ENCODE data around the gene ZNF793.

Gene ZNF793

DNA sequence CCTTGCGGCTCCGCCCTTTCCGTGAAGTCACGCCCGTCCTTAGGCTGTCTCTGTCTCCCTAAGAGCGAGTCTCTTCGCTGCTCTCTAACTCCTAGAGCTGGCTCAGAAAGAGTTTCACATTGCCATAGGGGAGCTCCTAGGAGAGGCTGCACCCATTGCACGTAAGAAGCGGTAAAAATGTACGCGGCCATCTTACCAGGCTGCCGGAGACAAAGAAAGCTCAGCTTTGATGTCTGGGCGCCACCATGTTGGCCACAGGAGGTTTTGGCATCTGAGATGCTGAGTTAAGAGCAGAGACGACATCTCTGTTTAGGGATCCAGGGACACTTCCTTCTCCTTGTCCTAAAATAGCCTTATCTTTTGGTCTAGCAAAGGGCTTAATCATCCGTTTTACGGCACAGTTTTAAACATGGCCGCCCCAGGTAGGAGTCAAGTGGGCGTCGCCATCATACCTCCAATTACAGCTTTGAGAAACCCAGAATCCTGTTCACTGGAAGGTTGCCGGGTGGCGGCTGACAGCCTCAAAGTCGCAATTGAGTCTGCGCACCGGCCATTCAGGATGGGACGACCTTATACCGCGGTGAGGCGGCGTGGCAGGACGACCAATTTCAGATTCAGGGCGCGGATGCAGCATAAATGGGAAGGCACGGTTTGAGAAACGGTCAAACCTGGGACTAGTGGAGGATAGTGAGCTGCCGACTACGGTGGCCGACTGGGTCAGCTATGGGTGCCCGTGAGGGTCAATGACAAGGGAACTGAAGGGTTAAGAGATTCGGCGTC, at the start of gene ZNF793:
ZNF793 (plus strand) TSS at position 553 of the 780 bp plus-strand sequence. CDS start 16,501 bp downstream, outside the sequence.
- DNase-seq (ENCODE audit: low read depth) = peak; percentile 32

DNA sequence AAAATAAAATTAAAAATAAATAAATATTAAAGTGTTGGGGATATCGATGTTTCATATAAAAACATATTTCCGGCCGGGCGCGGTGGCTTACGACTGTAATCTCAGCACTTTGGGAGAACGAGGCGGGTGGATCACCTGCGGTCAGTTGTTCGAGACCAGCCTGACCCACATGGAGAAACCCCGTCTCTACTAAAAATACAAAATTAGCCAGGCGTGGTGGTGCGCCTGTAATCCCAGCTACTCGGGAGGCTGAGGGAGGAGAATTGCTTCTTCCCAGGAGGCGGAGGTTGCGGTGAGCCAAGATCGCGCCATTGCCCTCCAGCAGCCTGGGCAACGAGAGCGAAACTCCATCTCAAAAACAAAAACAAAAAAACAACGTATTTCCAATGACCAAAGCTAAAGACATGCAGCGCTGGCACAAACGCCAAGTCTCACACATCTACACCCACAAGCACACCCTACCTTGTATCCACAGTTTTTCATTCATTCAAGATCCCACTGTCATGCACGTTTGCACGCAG, 40.4 kb upstream of the ZNF793 start:
- DNase-seq (ENCODE audit: low read depth) = no peak

DNA sequence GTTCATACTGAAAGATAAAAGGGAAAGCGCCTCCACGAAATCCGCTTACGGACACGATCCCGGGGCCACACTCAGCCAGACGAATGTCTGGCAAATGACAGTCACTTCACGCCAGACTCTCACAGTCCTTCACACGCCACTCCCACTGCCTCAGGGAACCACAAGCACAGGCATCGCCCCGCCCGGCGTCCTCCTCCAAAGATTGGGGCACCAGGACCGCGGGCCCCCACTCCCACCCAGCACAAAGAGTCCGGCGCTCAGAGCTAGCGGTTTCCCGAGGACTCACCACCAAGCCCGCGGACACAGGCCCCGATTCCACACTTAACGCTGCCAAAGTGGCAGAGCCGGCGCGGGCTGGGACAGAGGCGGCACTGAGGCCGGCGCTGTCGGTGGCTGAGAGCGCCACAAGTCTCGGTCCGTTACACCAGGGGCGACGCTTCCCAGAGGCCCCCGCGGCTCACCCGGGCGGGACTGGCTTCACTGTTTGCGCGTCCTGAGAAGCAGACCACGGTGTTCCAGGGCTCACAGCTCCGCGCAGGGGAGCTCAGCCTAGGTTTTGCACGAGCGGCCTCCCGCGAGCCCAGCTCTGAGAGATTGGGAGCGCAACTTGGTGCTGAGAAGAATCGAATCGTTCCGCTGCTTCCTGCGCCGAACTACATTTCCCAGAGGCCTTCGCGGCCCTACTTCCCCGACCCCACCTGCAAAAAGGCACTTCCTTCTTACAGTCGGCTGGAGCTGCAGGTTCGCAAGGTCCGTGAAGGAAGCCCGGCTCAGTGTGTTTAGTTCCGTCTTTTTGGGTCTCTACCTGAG, 39.7 kb upstream of the ZNF793 start, which contains the start of gene ZNF569:
ZNF569 (minus strand) TSS at position 647 of the 810 bp plus-strand sequence. CDS start 22,523 bp downstream, outside the sequence.
- DNase-seq (ENCODE audit: low read depth) = peak; percentile 89

DNA sequence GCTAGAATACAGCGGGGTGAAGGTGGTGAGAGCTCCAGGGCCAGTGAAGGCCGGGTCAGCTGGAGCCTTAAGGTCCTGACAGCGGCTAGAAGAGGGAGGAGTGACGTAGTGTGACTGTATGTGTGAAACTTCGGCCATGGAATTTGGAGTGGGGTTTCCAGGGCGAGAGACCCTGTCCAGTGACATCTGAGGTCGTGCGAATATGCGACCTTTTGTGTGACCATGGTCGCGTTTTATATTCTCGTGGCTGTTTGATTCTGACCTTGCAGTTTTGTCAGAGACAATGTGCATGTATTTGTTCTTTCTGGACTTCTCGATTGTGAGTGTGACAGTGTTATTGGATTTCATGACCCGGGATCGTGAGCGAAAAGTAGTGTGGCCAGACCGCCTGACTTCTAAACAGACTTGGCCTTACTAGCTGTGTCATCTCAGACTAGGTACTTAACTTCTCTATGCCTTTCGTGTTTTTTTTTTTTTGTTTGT, 39.1 kb upstream of the ZNF793 start:
- no peak for DNase-seq (ENCODE audit: low read depth)

DNA sequence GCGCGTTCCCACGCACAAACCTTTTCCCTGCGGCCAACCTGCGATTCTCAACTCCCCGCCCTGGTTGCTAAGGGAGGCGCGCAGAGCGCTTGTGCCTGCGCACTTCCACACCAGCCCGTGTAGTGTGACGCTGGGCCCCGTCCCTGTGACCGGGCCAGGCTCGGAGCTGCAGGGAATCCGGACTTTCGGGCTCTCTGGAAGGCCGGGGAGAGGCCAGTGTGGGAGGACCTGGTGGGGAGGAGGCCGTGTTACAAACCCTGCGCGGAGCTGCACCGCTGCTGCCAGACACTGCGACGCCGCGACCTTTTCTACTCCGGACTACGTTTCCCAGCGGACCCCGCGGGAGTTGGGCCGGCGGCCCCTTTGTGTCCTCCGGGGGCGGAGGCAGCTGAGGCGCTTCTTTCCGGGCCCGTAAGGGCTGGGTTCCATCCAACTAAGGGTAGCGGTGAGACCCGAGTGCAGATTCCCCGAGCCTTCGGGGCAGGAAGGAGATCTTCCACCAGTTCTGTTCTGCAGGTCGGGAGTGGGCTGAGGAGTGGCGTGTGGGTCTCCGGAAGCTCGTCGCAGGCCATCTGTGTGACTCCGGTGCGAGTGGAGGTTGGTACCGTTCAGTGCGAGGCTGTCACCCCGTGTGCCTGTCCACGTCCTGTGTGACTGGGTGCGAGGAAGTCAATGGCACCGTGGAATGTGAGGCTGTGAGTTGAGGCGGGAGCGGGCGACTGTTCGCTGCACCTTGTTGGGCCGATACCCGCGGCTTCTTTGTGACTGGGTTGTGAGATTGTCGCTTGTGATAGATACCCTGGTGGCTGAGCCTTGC, 37.6 kb upstream of the ZNF793 start, which contains the start of gene ZNF570:
ZNF570 (plus strand) TSS at position 396 of the 817 bp plus-strand sequence. CDS start 999 bp downstream, outside the sequence.
- DNase-seq (ENCODE audit: low read depth) = peak; percentile 76

DNA sequence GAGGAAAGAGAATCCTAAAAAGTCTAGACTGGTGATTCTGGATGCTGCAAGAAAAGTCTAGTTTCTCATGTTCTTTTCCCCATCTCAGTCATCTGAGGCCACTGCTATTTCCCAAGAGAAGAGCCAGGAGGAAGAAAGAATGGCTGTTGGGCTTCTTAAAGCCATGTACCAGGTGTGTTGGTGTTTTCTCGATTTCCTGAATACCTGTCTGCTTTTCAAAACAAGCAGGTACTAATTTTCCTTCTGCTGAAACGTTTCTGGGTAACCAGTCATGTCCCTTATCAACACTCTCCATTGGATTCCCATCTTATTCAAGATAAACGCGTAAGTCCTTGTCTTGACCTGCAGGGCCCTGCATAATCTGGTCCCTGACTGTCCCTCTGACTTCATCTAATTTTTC, 36.5 kb upstream of the ZNF793 start:
- no peak for DNase-seq (ENCODE audit: low read depth)

DNA sequence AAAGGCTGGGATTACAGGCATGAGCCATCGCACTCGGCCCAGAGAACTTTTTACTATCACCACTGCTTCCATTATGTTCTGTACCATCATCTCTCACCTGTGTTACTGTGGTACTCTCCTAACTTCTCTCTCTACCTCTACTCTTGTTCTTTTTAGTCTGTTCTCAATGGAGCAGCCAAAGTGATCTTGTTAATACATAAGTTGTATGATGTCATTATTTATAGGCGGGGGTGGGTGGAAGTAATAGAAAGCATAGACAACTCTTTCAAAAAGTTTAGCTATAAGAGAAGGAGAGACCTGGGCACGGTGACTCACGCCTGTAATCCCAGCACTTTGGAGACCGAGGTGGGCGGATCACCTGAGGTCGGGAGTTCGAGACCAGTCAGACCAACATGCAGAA, 34.6 kb upstream of the ZNF793 start:
- DNase-seq (ENCODE audit: low read depth) = no peak

DNA sequence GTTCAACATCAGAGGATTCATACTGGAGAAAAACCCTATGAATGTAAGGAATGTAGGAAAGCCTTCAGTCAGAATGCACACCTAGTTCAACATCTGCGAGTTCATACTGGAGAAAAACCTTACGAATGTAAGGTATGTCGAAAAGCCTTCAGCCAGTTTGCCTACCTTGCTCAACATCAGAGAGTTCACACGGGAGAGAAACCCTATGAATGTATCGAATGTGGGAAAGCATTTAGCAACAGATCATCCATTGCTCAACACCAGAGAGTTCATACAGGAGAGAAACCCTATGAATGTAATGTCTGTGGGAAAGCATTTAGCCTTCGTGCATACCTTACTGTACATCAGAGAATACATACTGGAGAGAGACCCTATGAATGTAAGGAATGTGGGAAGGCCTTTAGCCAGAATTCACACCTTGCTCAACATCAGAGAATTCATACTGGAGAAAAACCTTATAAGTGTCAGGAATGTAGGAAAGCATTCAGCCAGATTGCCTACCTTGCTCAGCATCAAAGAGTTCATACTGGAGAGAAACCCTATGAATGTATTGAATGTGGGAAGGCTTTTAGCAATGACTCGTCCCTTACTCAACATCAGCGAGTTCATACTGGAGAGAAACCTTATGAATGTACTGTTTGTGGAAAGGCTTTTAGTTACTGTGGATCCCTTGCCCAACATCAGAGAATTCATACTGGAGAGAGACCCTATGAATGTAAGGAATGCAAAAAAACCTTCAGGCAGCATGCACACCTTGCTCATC, 22.2 kb upstream of the ZNF793 start:
- no peak for DNase-seq (ENCODE audit: low read depth)

DNA sequence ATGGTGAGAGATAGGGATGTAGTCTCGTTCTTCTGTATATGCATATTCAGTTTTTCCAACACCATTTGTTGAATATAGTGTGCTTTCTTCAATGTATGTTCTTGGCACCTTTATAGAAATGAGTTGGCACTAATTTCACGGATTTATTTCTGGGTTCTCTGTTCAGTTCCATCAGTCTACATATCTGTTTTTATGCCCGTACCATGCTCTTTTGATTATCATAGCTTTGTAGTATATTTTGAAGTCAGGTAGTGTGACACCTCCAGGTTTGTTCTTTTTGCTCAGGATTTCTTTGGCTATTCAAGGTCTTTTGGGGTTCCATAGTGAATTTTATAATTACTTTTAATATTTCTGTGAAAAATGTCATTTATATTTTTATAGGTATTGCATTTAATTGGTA, 14.5 kb upstream of the ZNF793 start:
- DNase-seq (ENCODE audit: low read depth) = no peak

DNA sequence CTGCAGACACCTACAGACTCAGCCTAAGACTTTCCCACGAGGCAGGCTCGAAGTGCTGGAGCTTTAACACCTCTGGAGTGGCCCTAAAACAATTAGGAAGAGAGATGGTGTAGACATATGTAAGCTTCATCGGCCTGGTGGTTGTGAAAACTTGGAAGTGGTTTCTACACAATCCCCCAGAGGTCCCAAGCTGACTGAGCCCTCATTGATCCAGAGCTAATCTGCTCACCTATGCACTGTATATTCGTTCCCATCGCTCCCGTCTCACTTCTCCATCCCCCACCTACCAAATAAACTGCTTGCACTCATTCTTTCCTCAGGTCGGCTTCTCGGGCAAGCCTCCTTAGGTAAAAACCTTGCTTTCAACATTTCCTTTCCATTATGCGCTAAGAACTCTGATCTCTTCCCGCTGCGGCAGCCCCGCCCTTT, 767 bp upstream of the ZNF793 start:
- no peak for DNase-seq (ENCODE audit: low read depth)

DNA sequence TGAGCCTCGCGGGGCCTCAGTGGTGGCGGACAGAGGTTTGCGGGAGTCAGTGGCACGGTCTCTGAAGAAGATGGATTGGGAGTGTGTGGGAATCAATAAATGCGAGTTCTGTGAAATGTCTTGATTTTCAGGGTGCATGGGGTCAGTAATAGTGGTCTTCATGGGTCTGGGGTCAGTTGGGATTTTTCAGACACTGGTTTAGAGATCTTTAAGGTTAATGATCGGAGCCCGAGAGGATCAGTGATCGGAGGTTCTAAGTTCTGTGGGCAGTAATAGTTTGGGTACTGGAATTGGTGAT, 377 bp downstream of the ZNF793 start:
- DNase-seq (ENCODE audit: low read depth) = no peak

DNA sequence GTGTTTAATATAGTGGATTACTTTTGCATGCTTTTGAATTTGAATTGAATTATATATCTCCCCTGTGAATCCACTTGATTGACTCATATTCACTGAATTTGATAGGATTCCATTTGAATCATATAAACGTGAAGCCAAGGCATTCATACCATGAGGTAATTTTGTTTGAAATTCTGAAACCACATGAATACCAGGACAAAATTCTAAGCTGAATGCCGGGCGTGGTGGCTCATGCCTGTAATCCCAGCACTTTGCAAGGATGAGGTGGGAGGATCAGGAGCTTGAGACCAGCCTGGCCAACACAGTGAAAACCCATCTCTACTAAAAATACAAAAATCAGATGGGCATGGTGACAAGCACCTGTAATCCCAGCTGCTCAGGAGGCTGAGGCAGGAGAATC, 4.4 kb downstream of the ZNF793 start:
- DNase-seq (ENCODE audit: low read depth) = no peak

DNA sequence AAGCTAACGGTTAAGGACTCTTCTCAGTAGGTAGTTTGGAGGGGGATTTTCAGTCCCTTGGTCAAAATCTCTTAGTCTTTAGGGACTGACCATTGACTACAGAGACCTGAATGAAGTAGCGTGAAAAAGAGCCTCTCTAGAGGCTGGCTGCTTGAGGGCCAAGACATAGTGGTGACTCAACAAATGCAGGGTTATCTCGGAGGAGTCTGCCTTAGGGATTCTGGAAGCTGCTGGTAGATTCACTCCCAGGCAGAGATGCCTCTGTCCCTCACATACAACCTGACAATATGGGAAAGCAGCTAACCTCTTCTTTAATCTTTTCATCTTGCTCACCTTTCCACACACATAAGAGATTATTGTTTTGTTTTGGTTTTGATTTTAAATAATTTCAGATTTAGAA, 5.1 kb downstream of the ZNF793 start:
- no peak for DNase-seq (ENCODE audit: low read depth)

DNA sequence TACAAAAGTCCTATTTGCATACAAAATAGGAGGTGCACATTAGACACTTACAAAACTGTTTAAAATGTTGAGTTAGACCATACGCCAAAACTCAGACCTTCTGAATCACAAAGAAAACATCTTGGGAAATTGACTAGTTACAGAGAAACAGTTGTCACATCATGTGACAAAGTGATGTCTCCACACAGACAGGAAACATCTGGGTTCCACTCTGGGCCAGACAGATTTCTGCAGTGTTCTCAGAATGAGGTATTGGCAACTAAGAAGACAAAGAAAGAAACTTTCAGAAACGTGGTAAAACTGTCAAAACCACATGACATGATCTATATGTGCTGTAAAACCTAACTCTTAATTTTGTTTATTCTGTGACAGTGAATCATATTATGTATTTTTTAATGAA, 6.7 kb downstream of the ZNF793 start:
- DNase-seq (ENCODE audit: low read depth) = no peak

DNA sequence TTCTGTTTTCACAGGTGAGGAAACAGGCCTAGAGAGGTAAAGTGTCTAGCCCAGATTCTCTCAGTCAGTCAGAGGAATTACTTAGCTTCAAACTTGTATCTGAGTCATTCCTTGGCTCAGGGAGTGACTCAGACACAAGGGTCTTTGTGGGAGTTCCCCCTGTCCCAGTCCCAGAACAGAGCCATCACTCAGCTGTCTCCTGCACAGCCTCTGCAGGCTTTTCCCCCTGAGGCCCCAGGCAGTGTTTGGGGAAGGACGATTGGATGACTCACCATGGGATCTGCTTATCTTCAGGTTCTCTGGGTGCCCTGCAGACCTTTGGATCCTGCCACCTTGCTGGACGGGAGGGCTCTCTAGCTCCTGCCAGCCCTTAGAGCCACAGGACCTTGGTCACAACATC, 13.2 kb downstream of the ZNF793 start:
- DNase-seq (ENCODE audit: low read depth) = no peak

DNA sequence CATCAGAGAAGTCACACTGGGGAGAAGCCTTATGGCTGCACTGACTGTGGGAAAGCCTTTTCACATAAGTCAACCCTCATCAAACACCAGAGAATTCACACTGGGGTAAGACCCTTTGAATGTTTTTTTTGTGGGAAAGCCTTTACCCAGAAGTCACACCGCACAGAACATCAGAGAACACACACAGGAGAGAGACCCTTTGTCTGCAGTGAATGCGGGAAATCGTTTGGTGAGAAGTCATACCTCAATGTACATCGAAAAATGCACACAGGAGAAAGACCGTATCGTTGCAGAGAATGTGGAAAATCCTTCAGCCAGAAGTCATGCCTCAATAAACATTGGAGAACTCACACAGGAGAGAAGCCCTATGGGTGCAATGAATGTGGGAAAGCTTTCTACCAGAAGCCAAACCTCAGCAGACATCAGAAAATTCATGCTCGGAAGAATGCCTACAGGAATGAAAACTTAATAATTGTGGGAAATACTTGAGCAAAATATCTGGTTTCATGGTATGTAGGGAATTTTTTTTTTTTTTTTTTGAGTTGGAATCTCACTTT, 30.7 kb downstream of the ZNF793 start:
- DNase-seq (ENCODE audit: low read depth) = no peak

DNA sequence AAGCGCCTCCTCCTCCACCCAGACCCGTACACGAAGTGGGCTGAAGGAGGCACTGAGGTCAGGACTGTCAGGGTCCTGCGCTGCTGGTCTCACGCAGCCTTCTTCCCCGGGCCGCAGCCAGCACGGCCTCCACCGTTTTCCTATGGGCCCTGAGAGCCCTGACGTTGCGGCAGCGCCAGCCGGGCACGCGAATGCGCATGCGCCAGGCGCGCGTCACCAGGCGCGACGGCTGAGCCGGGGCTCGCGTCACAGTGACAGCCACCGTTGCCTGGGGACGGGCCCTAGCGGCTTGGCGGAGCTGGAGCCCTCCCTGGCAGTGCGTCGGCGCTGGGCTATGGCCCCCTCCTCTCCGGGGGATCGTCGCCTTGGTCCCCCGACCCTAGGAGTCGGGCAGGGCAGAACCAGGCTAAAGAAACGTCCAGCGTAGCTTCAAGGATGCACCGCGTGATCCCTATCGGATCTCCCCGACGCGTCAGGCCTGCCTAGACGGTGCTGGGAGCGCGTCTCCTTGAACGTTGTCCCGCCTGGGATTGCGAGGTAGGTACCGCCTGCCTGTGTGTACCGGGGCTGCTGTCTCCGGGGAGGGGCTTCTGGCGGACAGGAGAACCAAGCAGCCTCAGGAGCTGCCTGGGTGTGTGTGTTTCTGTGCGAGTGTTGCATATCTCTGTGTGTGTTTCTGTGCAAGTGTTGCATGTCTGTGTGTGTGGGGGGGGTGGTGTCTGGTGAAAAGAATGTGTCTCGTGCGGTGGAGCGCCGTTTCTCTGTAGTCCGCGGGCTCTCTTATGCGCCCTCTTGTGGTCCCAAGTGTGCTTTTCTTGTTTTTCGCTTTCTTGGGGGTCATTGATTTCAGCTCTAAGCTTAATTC, 44.6 kb downstream of the ZNF793 start:
- DNase-seq (ENCODE audit: low read depth) = peak; percentile 16

DNA sequence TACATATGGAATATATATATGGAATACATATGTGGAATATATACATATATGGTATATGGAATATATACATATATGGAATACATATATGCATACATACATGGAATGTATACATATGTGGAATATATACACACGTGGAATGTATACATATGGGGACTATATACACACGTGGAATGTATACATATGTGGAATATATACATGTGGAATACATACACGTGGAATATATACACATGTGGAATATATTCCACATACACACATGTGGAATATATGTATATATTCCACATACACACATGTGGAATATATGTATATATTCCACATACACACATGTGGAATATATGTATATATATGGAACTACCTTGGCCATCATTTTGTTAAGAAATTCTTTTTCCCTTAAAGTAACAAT, 56.8 kb downstream of the ZNF793 start:
- DNase-seq (ENCODE audit: low read depth) = no peak

DNA sequence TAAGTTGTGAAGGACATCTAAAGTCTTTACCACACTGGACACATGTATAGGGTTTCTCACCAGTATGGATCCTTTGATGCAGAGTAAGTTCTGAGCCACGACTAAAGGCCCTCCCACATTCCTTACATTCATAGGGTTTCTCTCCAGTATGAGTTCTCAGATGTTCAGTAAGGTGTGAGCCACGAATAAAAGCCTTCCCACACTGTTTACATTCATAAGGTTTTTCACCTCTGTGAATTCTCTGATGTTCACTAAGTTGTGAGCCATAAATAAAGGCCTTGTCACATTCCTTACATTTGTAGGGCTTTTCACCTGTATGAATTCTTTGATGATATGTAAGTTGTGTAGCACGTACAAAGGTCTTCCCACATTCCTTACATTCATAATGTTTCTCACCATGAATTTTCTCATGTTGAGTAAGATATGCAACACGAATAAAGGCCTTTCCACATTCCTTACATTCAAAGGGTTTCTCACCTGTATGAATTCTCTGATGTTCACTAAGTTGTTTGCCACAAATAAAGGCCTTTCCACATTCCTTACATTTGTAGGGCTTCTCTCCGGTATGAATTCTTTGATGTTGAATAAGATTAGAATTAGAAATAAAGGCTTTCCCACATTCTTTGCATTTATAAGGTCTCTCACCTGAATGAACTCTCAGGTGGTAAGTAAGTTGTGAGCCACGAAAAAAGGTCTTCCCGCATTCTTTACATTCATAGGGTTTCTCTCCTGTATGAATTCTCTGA, 58.1 kb downstream of the ZNF793 start:
- DNase-seq (ENCODE audit: low read depth) = no peak

All from stromal cell of bone marrow (primary cell).